IPS-20b (cell line): ENCODE results near the gene HBM.
"Not testable (repeated sequence)": the region's sequence is repeated elsewhere in the genome, so short reads cannot be mapped to it uniquely, and the experiment has no call there.

ENCODE experiments used
- H3K27ac ChIP-seq: one replicate; pipeline ENCODE4 v1.5.1; 2013; ENCODE audit warnings: low read length
- H3K27me3 ChIP-seq: 2 replicates; pipeline ENCODE4 v1.6.1; 2013; ENCODE audit warnings: mild to moderate bottlenecking, low read length, inconsistent platforms; ENCODE audit not compliant: insufficient read depth
- H3K36me3 ChIP-seq: 2 replicates; pipeline ENCODE4 v1.6.1; 2013; ENCODE audit warnings: low read depth, mild to moderate bottlenecking, inconsistent platforms, low read length, moderate library complexity; ENCODE audit not compliant: insufficient read depth
- H3K4me1 ChIP-seq: 2 replicates; pipeline ENCODE4 v1.6.1; 2013; ENCODE audit warnings: mild to moderate bottlenecking, control low read depth, inconsistent platforms, low read length, moderate library complexity; ENCODE audit not compliant: insufficient read depth
- H3K4me3 ChIP-seq: 2 replicates; pipeline ENCODE4 v1.5.1; 2013; ENCODE audit warnings: mild to moderate bottlenecking, low read length, inconsistent platforms
- H3K9ac ChIP-seq: 2 replicates; pipeline ENCODE4 v1.6.1; 2013; ENCODE audit warnings: low read depth, mild to moderate bottlenecking, inconsistent platforms, low read length, moderate library complexity
- H3K9me3 ChIP-seq: 2 replicates; pipeline ENCODE4 v1.6.1; 2013; ENCODE audit warnings: mild to moderate bottlenecking, low read depth, low read length, inconsistent platforms; ENCODE audit not compliant: insufficient read depth

Gene HBM

DNA sequence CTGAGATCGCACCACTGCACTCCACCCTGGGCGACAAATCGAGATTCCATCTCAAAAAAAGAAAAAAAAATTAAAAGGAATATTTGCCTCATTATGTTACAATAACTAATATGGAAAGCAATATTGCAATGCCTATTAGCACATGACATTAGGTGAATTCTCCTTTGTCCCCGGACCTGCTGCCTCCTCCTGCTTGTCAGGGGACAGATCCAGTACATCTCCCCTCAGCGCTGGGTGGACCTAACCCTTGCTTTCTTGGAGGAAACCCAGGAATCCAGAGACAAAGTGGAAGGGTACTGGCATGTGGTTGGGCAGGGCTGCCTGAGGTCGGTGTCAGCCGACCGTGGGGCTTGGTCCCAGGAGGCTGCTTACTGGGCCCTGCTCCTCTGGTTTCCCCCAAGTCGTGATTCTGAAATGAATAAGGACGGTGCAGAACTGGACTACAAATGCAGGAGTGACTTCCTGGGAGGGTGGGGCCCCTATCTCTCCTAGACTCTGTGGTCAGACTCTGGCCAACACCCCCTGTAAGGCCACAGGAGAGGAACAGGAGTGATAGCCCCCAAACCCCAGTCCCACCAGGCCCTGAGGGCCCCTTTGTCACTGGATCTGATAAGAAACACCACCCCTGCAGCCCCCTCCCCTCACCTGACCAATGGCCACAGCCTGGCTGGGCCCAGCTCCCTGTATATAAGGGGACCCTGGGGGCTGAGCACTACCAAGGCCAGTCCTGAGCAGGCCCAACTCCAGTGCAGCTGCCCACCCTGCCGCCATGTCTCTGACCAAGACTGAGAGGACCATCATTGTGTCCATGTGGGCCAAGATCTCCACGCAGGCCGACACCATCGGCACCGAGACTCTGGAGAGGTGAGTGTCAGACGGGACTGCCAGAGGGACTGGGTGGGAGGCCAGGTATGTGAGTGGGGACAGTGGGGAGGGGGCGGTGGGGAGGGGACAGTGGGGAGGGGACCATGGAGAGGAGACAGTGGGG, 13.3 kb upstream of the HBM start, which contains the start of gene HBZ:
TSS of gene HBZ (plus strand) at position 504 of the 988 bp plus-strand sequence. CDS start at position 770, 266 bp downstream.
- Histone ChIP-seq H3K4me3 (no peak within 1 kb of the TSS), H3K27me3 (peaks cover 65% of the 10 kb centered on the region), H3K27ac (no peak within 1 kb of the TSS), H3K9ac (no peak within 1 kb of the TSS), H3K9me3 (no peaks in the 10 kb centered on the region), H3K36me3 (no peaks in the 10 kb centered on the region), H3K4me1 (no peaks in the 10 kb centered on the region)

DNA sequence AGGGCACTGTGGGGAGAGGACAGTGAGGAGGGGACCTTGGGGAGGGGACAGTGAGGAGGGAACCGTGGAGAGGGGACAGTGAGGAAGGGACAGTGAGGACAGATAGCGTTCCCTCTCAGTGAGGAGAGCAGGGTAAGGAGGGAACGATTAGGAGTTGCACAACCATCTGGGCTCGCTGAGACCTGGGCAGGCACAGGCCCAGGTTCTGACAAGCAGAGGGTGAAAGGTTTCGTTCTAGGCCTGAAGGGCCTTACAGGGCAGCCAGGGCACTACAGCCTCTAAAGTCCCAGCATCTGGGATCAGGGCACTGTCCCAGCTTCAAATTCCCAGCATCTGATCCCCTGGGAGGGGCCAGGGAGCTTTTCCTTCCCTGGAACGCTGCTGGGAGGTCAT, 12.7 kb upstream of the HBM start:
- H3K36me3 ChIP-seq, H3K4me1 ChIP-seq, H3K4me3 ChIP-seq, H3K9me3 ChIP-seq, H3K9ac ChIP-seq, H3K27ac ChIP-seq: not testable (repeated sequence)
- H3K27me3 ChIP-seq, result peaks cover 72% of the 10 kb centered on the region

DNA sequence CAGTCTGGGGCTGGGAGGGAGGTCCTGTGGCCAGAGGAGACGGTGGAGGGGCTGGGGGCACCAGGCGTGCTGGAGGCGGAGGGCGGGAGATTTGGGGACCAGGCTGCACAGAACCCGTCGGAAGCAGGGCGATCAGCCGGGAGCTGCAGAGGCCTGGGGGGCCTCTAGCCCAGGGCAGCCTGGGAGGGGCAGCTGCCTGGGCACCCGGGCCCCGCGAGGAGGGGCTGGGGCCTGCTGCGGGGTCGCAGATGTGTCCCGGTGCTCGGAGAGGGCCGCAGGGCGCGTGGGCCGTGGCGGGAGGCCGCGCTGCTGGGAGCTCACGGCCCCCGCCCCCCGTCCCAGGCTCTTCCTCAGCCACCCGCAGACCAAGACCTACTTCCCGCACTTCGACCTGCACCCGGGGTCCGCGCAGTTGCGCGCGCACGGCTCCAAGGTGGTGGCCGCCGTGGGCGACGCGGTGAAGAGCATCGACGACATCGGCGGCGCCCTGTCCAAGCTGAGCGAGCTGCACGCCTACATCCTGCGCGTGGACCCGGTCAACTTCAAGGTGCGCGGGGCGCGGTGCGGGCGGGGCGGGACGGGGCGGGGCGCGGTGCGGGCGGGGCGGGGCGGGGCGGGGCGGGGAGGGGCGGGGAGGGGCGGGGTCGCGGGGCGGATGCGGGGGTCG, 12.1 kb upstream of the HBM start:
- not testable (repeated sequence) for H3K9ac ChIP-seq, H3K36me3 ChIP-seq, H3K4me3 ChIP-seq, H3K9me3 ChIP-seq, H3K27ac ChIP-seq, H3K4me1 ChIP-seq
- peaks cover 73% of the 10 kb centered on the region for H3K27me3 ChIP-seq

DNA sequence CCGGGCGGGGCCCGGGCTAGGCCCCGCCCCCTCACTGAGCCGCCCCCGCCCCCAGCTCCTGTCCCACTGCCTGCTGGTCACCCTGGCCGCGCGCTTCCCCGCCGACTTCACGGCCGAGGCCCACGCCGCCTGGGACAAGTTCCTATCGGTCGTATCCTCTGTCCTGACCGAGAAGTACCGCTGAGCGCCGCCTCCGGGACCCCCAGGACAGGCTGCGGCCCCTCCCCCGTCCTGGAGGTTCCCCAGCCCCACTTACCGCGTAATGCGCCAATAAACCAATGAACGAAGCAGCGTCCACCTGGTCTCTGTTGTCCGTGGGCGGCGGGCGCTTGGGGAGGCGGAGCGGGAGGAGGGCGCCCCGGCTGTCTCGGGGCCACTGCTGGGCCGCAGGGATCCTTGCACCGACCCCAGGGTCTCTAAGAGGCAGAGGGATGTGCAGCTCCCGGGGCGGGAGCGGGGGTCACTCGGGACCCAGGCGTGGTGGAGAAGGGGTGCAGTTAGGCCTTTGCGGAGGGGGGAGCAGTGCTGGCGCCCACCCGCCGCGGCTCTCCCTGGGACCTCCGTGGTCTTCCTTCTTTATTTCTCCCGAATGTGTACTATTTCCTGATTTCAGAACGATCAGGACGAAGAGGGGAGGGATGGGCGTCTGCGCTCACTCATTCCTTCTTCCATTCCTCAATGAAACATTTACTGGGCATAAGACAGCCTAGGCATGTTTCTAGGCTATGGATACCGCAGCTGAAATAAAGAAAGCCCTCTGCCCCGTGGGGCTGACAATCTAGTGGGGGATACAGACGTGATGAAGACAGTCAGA, 11.4 kb upstream of the HBM start:
- peak overlapping the region; percentile 69 for H3K4me3 ChIP-seq
- H3K27me3 ChIP-seq, result peaks cover 72% of the 10 kb centered on the region

DNA sequence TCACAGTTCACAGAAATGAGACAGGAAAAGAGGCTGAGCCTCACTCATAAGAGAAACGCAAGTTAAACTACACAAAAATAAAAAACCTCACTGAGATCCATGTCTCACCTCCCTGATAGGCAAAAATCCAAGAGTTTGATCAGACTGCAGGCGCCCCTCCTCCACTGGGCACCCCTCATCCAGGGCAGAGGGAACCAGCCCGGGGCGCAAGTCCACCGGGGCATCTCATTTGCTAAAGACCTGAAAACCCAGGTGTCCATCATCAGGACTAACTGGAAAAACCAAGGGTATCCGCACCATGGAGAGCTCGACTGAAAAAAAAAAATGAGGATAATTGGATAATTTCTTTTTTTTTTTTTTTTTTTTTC, 10.8 kb upstream of the HBM start:
- Histone ChIP-seq H3K9me3 (no peaks in the 10 kb centered on the region), H3K36me3 (no peaks in the 10 kb centered on the region), H3K4me1 (no peaks in the 10 kb centered on the region), H3K9ac (no peak overlapping the region), H3K4me3 (peak overlapping the region; percentile 69), H3K27ac (no peak overlapping the region), H3K27me3 (peaks cover 74% of the 10 kb centered on the region)

More for the DNA sequence above, 11.4 kb upstream of the HBM start:
- H3K36me3 ChIP-seq, result no peaks in the 10 kb centered on the region
- no peaks in the 10 kb centered on the region for H3K9me3 ChIP-seq
- H3K27ac ChIP-seq, result no peak overlapping the region
- no peaks in the 10 kb centered on the region for H3K4me1 ChIP-seq
- H3K9ac ChIP-seq, result no peak overlapping the region

DNA sequence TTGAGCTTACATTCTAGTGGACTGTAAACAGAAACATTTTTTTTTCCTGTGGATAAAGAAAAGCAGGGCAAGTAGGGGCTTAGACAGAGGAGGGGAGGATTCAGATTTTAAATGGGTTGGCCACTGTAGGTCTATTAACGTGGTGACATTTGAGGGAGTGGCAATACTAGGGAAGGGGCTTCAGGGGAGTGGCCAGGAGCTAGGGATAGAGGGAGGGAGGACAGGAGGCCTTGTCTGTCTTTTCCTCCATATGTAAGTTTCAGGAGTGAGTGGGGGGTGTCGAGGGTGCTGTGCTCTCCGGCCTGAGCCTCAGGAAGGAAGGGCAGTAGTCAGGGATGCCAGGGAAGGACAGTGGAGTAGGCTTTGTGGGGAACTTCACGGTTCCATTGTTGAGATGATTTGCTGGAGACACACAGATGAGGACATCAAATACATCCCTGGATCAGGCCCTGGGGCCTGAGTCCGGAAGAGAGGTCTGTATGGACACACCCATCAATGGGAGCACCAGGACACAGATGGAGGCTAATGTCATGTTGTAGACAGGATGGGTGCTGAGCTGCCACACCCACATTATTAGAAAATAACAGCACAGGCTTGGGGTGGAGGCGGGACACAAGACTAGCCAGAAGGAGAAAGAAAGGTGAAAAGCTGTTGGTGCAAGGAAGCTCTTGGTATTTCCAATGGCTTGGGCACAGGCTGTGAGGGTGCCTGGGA, 6.5 kb upstream of the HBM start:
- Histone ChIP-seq H3K27me3 (peaks cover 72% of the 10 kb centered on the region), H3K4me3 (no peak overlapping the region), H3K9me3 (no peaks in the 10 kb centered on the region), H3K36me3 (no peaks in the 10 kb centered on the region), H3K9ac (no peak overlapping the region), H3K4me1 (no peaks in the 10 kb centered on the region), H3K27ac (no peak overlapping the region)

DNA sequence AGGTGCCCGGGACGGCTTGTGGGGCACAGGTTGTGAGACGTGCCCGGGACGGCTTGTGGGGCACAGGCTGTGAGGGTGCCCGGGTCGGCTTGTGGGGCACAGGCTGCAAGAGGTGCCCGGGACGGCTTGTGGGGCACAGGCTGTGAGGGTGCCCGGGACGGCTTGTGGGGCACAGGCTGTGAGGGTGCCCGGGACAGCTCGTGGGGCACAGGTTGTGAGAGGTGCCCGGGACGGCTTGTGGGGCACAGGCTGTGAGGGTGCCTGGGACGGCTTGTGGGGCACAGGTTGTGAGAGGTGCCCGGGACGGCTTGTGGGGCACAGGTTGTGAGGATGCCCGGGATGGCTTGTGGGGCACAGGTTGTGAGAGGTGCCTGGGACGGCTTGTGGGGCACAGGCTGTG, 5.5 kb upstream of the HBM start:
- not testable (repeated sequence) for H3K4me3 ChIP-seq, H3K9me3 ChIP-seq, H3K27ac ChIP-seq, H3K36me3 ChIP-seq, H3K4me1 ChIP-seq, H3K9ac ChIP-seq
- peaks cover 67% of the 10 kb centered on the region for H3K27me3 ChIP-seq

DNA sequence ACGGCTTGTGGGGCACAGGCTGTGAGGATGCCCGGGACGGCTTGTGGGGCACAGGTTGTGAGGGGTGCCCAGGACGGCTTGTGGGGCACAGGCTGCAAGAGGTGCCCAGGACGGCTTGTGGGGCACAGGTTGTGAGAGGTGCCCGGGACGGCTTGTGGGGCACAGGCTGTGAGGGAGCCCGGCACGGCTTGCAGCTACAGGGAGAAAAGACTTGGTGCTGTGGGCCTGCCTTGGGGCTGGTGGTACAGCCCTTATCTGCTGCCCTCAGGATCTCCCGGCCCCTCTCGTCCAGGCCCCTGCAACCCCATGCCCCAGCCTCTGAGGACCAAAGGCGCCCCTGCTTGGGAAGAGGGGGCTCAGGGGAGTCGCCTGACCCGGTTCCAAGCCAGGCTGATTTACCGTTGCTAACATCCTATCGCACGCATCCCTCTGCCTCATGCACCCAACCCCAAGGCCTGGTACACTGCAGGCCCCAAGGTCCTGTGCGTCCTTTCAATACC, 5.0 kb upstream of the HBM start:
- peaks cover 4% of the 10 kb centered on the region; the same call in 1 of the 2 replicates for H3K4me1 ChIP-seq
- no peak overlapping the region for H3K27ac ChIP-seq
- no peak overlapping the region for H3K9ac ChIP-seq
- no peaks in the 10 kb centered on the region for H3K9me3 ChIP-seq
- H3K27me3 ChIP-seq, result peaks cover 67% of the 10 kb centered on the region
- H3K36me3 ChIP-seq, result no peaks in the 10 kb centered on the region
- H3K4me3 ChIP-seq, result no peak overlapping the region

DNA sequence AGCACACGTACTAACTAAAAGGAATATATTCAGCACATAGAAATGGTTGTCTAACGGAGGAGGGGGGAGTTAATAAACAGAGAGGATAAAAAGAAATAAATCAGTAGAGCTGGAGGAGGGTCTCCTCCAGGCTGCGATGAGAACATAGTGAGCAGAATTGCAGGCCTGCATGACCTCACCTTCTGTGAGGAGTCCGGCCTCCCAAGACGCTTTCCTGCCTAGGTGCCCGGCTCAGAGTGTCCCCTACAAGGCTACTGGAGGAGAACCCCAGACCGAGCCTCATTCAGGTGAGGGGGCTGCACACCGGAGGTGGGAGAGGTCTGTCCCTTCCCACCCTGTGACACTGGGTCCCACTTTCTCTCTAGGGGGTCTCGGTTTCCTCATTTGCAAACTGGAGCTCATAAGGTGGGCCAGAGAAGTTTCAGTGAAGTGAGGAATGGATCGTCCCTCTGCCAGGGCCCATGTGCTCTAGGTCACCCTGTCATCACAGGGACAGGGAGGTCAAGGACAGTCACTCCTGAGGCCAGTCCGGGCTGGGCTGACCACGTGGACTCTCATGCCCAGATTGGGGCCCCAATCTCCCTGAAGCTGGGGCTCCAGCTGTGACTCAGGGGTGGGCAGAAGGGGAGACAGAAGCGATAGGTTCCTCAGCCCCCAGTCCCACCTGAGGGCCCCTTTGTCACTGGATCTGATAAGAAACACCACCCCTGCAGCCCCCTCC, 3.3 kb upstream of the HBM start:
- no peaks in the 10 kb centered on the region for H3K36me3 ChIP-seq
- peaks cover 8% of the 10 kb centered on the region; the same call in 1 of the 2 replicates for H3K4me1 ChIP-seq
- H3K9ac ChIP-seq, result no peak overlapping the region
- H3K4me3 ChIP-seq, result no peak overlapping the region
- H3K27me3 ChIP-seq, result peaks cover 69% of the 10 kb centered on the region
- H3K9me3 ChIP-seq, result no peaks in the 10 kb centered on the region
- H3K27ac ChIP-seq, result no peak overlapping the region

DNA sequence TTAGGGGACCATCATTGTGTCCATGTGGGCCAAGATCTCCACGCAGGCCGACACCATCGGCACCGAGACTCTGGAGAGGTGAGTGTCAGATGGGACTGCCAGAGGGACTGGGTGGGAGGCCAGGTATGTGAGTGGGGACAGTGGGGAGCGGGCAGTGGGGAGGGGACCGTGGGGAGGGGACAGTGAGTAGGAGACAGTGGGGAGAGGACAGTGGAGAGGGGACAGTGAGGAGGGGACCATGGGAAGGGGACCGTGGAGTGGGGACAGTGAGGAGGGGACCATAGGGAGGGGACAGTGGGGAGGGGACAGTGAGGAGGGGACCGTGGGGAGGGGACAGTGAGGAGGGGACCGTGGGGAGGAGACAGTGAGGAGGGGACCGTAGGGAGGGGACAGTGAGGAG, 2.6 kb upstream of the HBM start:
- not testable (repeated sequence) for H3K9me3 ChIP-seq, H3K27ac ChIP-seq, H3K4me3 ChIP-seq, H3K4me1 ChIP-seq, H3K9ac ChIP-seq, H3K36me3 ChIP-seq
- peaks cover 69% of the 10 kb centered on the region for H3K27me3 ChIP-seq
